Measurements from ENCODE around the gene TFRC.

- TF ChIP-seq CTCF (IDR thresholded peaks at IDR 0.05; ENCODE audit: low read depth, low read length) (no peak), POLR2A (IDR thresholded peaks at IDR 0.05; ENCODE audit: extremely low read depth, insufficient read length) (no peak), MAX (IDR thresholded peaks at IDR 0.05; ENCODE audit: low read depth, low read length) (no peak), MYC (IDR thresholded peaks at IDR 0.05; ENCODE audit: low read depth, low read length) (no peak)
Observed at GRCh38 chr3:196050597-196050996, 31.3 kb downstream of the TFRC start.

Data from NB4 (cell line).